Measurements from ENCODE around the gene AATK.
"Not testable (repeated sequence)": the region's sequence is repeated elsewhere in the genome, so short reads cannot be mapped to it uniquely, and the experiment has no call there.

AATK gene

GRCh38 chr17:81078026-81078913 is 87.8 kb downstream of the AATK start:
- H4K8ac ChIP-seq (ENCODE audit: low read length); H3K18ac ChIP-seq (ENCODE audit: low read depth in 1 of 2, low read length in 2 of 2); H3K4ac ChIP-seq (ENCODE audit: low read depth in 1 of 2, low read length in 2 of 2); H3K14ac ChIP-seq (ENCODE audit: low read length in 2 of 2); DNase-seq; H4K91ac ChIP-seq (ENCODE audit: low read length); H3K4me3 ChIP-seq (ENCODE audit: insufficient read depth in 1 of 2, low read depth in 1 of 2, low read length in 2 of 2); H3K9me3 ChIP-seq (ENCODE audit: control insufficient read depth, low read length); H2BK120ac ChIP-seq (ENCODE audit: low read depth, low read length); H3K9ac ChIP-seq (ENCODE audit: low read length); H2AFZ ChIP-seq (ENCODE audit: low read depth, low read length); H3K27ac ChIP-seq (ENCODE audit: low read length, poor library complexity, severe bottlenecking); H2BK12ac ChIP-seq (ENCODE audit: low read length in 2 of 2); H3K4me2 ChIP-seq (ENCODE audit: low read length, poor library complexity, severe bottlenecking); H2BK15ac ChIP-seq (ENCODE audit: low read depth, poor library complexity, severe bottlenecking); H3K27me3 ChIP-seq (ENCODE audit: control insufficient read depth in 1 of 2, insufficient read depth in 1 of 2, low read length in 2 of 2); H3K23ac ChIP-seq (ENCODE audit: low read length in 2 of 2); H2AK5ac ChIP-seq (ENCODE audit: low read length, severe bottlenecking); H2BK5ac ChIP-seq (ENCODE audit: low read depth, low read length, poor library complexity, severe bottlenecking): not testable (repeated sequence)
- WGBS = 97% methylated on average over 45 of the region's 45 CpGs
- Histone ChIP-seq H3K79me1 (replicated peaks; ENCODE audit: low read length, poor library complexity, severe bottlenecking) (peaks cover 50% of the 10 kb centered on the region), H3K36me3 (ENCODE audit: control insufficient read depth in 1 of 2, insufficient read depth in 2 of 2, low read depth in 1 of 2, low read length in 2 of 2) (peaks cover 0 to 80% of the 10 kb centered on the region in 2 experiments), H3K4me1 (ENCODE audit: control insufficient read depth, insufficient read depth, low read depth, low read length) (peaks cover 43% of the 10 kb centered on the region)

GRCh38 chr17:81076141-81076679 is 89.8 kb downstream of the AATK start:
- H3K27me3 ChIP-seq (ENCODE audit: control insufficient read depth in 1 of 2, insufficient read depth in 1 of 2, low read length in 2 of 2) = no peaks in the 10 kb centered on the region
- no peak overlapping the region for H2BK12ac ChIP-seq (ENCODE audit: low read length in 2 of 2)
- peaks cover 42% of the 10 kb centered on the region for H3K79me1 ChIP-seq (replicated peaks; ENCODE audit: low read length, poor library complexity, severe bottlenecking)
- no peak overlapping the region for H3K18ac ChIP-seq (ENCODE audit: low read depth in 1 of 2, low read length in 2 of 2)
- H2AFZ ChIP-seq (ENCODE audit: low read depth, low read length) = no peak overlapping the region
- DNase-seq = no peak
- peaks cover 35% of the 10 kb centered on the region for H3K4me1 ChIP-seq (ENCODE audit: control insufficient read depth, insufficient read depth, low read depth, low read length)
- no peak overlapping the region for H3K9ac ChIP-seq (ENCODE audit: low read length)
- H3K9me3 ChIP-seq (ENCODE audit: control insufficient read depth, low read length) = no peaks in the 10 kb centered on the region
- H2BK5ac ChIP-seq (ENCODE audit: low read depth, low read length, poor library complexity, severe bottlenecking) = no peak overlapping the region
- H3K4ac ChIP-seq (ENCODE audit: low read depth in 1 of 2, low read length in 2 of 2) = no peak overlapping the region
- no peak overlapping the region for H2BK15ac ChIP-seq (ENCODE audit: low read depth, poor library complexity, severe bottlenecking)
- no peak overlapping the region for H3K27ac ChIP-seq (ENCODE audit: low read length, poor library complexity, severe bottlenecking)
- no peak overlapping the region for H3K23ac ChIP-seq (ENCODE audit: low read length in 2 of 2)
- no peak overlapping the region for H3K14ac ChIP-seq (ENCODE audit: low read length in 2 of 2)
- WGBS = 83% methylated on average over 14 of the region's 14 CpGs
- H3K4me2 ChIP-seq (ENCODE audit: low read length, poor library complexity, severe bottlenecking) = no peak overlapping the region
- no peak overlapping the region for H3K4me3 ChIP-seq (ENCODE audit: insufficient read depth in 1 of 2, low read depth in 1 of 2, low read length in 2 of 2)
- peaks cover 0 to 81% of the 10 kb centered on the region in 2 experiments for H3K36me3 ChIP-seq (ENCODE audit: control insufficient read depth in 1 of 2, insufficient read depth in 2 of 2, low read depth in 1 of 2, low read length in 2 of 2)
- H4K91ac ChIP-seq (ENCODE audit: low read length) = no peak overlapping the region
- H2AK5ac ChIP-seq (ENCODE audit: low read length, severe bottlenecking) = no peak overlapping the region
- no peak overlapping the region for H2BK120ac ChIP-seq (ENCODE audit: low read depth, low read length)
- no peak overlapping the region for H4K8ac ChIP-seq (ENCODE audit: low read length)

- Histone ChIP-seq H3K23ac (ENCODE audit: low read length in 2 of 2) (no peak overlapping the region), H3K9me3 (ENCODE audit: control insufficient read depth, low read length) (no peaks in the 10 kb centered on the region), H4K8ac (ENCODE audit: low read length) (no peak overlapping the region), H2BK5ac (ENCODE audit: low read depth, low read length, poor library complexity, severe bottlenecking) (no peak overlapping the region), H2BK12ac (ENCODE audit: low read length in 2 of 2) (no peak overlapping the region), H2BK15ac (ENCODE audit: low read depth, poor library complexity, severe bottlenecking) (no peak overlapping the region), H3K18ac (ENCODE audit: low read depth in 1 of 2, low read length in 2 of 2) (no peak overlapping the region), H3K36me3 (ENCODE audit: control insufficient read depth in 1 of 2, insufficient read depth in 2 of 2, low read depth in 1 of 2, low read length in 2 of 2) (peaks cover 0 to 85% of the 10 kb centered on the region in 2 experiments), H3K27me3 (ENCODE audit: control insufficient read depth in 1 of 2, insufficient read depth in 1 of 2, low read length in 2 of 2) (no peaks in the 10 kb centered on the region), H3K4me2 (ENCODE audit: low read length, poor library complexity, severe bottlenecking) (no peak overlapping the region), H4K91ac (ENCODE audit: low read length) (no peak overlapping the region), H2BK120ac (ENCODE audit: low read depth, low read length) (no peak overlapping the region), H3K4me1 (ENCODE audit: control insufficient read depth, insufficient read depth, low read depth, low read length) (peaks cover 31% of the 10 kb centered on the region), H3K79me1 (replicated peaks; ENCODE audit: low read length, poor library complexity, severe bottlenecking) (peaks cover 39% of the 10 kb centered on the region), H3K4ac (ENCODE audit: low read depth in 1 of 2, low read length in 2 of 2) (no peak overlapping the region), H2AK5ac (ENCODE audit: low read length, severe bottlenecking) (no peak overlapping the region), H3K9ac (ENCODE audit: low read length) (no peak overlapping the region), H3K27ac (ENCODE audit: low read length, poor library complexity, severe bottlenecking) (no peak overlapping the region), H3K4me3 (ENCODE audit: insufficient read depth in 1 of 2, low read depth in 1 of 2, low read length in 2 of 2) (no peak overlapping the region), H3K14ac (ENCODE audit: low read length in 2 of 2) (no peak overlapping the region), H2AFZ (ENCODE audit: low read depth, low read length) (no peak overlapping the region)
- DNase-seq = no peak
- WGBS = 96% methylated on average over 17 of the region's 17 CpGs
These were observed 90.7 kb downstream of the AATK start for GRCh38 chr17:81075307-81075706.

- 81% methylated on average over 8 of the region's 8 CpGs for WGBS
- Histone ChIP-seq H3K4me2 (ENCODE audit: low read length, poor library complexity, severe bottlenecking) (no peak overlapping the region), H3K9ac (ENCODE audit: low read length) (no peak overlapping the region), H2BK5ac (ENCODE audit: low read depth, low read length, poor library complexity, severe bottlenecking) (no peak overlapping the region), H4K91ac (ENCODE audit: low read length) (no peak overlapping the region), H3K14ac (ENCODE audit: low read length in 2 of 2) (no peak overlapping the region), H3K4me1 (ENCODE audit: control insufficient read depth, insufficient read depth, low read depth, low read length) (peaks cover 27% of the 10 kb centered on the region), H3K27me3 (ENCODE audit: control insufficient read depth in 1 of 2, insufficient read depth in 1 of 2, low read length in 2 of 2) (no peaks in the 10 kb centered on the region), H3K36me3 (ENCODE audit: control insufficient read depth in 1 of 2, insufficient read depth in 2 of 2, low read depth in 1 of 2, low read length in 2 of 2) (peaks cover 0 to 85% of the 10 kb centered on the region in 2 experiments), H3K18ac (ENCODE audit: low read depth in 1 of 2, low read length in 2 of 2) (no peak overlapping the region), H3K23ac (ENCODE audit: low read length in 2 of 2) (no peak overlapping the region), H2BK120ac (ENCODE audit: low read depth, low read length) (no peak overlapping the region), H3K9me3 (ENCODE audit: control insufficient read depth, low read length) (no peaks in the 10 kb centered on the region), H2AK5ac (ENCODE audit: low read length, severe bottlenecking) (no peak overlapping the region), H3K27ac (ENCODE audit: low read length, poor library complexity, severe bottlenecking) (no peak overlapping the region), H2BK15ac (ENCODE audit: low read depth, poor library complexity, severe bottlenecking) (no peak overlapping the region), H3K4ac (ENCODE audit: low read depth in 1 of 2, low read length in 2 of 2) (no peak overlapping the region), H3K4me3 (ENCODE audit: insufficient read depth in 1 of 2, low read depth in 1 of 2, low read length in 2 of 2) (no peak overlapping the region), H2BK12ac (ENCODE audit: low read length in 2 of 2) (no peak overlapping the region), H3K79me1 (replicated peaks; ENCODE audit: low read length, poor library complexity, severe bottlenecking) (peaks cover 38% of the 10 kb centered on the region), H2AFZ (ENCODE audit: low read depth, low read length) (no peak overlapping the region), H4K8ac (ENCODE audit: low read length) (no peak overlapping the region)
- no peak for DNase-seq
These were observed 91.1 kb downstream of the AATK start for GRCh38 chr17:81074875-81075274.

Measured in mesenchymal stem cell (in vitro differentiated cells and primary cell).